SK-N-SH (cell line): Measurements from ENCODE around the gene RFX7. TPM values are rescaled to one million over a fixed set of nuclear protein-coding genes. Genes with fewer than 3 reads are reported as not detected.

Source experiments
- CTCF ChIA-PET: fragments of 300-600, 350-600 bp; formaldehyde crosslinking; extraction: SDS; loops from one replicate; lab custom pipeline; 2021; lab: Yijun Ruan, JAX
- POLR2A ChIA-PET: fragments of 350-600 bp; sonication (Branson Sonifier 250); formaldehyde crosslinking; extraction: SDS; loops from one replicate; lab custom pipeline; 2020; ENCODE audit warnings: antibody characterized with exemption, inconsistent platforms; lab: Yijun Ruan, JAX
- DNase-seq: peaks from one replicate; pipeline ENCODE4 v3.0.0; 2012
- H2AFZ ChIP-seq: fragments of 200-600 bp; sonication (generic); 2 replicates; pipeline ENCODE4 v1.8.1; 2016; ENCODE audit warnings: antibody characterized with exemption, mild to moderate bottlenecking, low read depth
- H3F3A ChIP-seq: fragments of 200-600 bp; sonication (generic); replicated peaks from 2 replicates; pipeline ENCODE3; 2016; ENCODE audit warnings: antibody characterized with exemption, mild to moderate bottlenecking; ENCODE audit not compliant: insufficient read depth
- H3K27ac ChIP-seq, 2 experiments: fragments of 200-500 bp in 1 of 2; fragments of 200-600 bp in 1 of 2; sonication (Bioruptor generic) in 1 of 2; sonication (generic), shearing (Covaris generic) in 1 of 2; 2 replicates each; pipeline versions ENCODE4 v1.5.1 to v1.6.1; 2014 to 2016; ENCODE audit warnings: low read depth in 2 of 2, inconsistent platforms in 1 of 2, low read length in 1 of 2, mild to moderate bottlenecking in 1 of 2, mixed read lengths in 1 of 2
- H3K27me3 ChIP-seq: fragments of 200-600 bp; sonication (generic), shearing (Covaris generic); 2 replicates; pipeline ENCODE4 v1.6.1; 2016; ENCODE audit warnings: mixed run types; ENCODE audit not compliant: insufficient read depth
- H3K36me3 ChIP-seq, 2 experiments: fragments of 200-500 bp in 1 of 2; fragments of 200-600 bp in 1 of 2; sonication (Bioruptor generic) in 1 of 2; sonication (generic) in 1 of 2; replicated peaks in 1 of 2; 2 replicates each; pipeline versions ENCODE3 to v1.5.1; 2014 to 2016; ENCODE audit warnings: low read length in 1 of 2, mild to moderate bottlenecking in 1 of 2; ENCODE audit not compliant: insufficient read depth in 2 of 2, control insufficient read depth in 1 of 2
- H3K4me1 ChIP-seq, 2 experiments: fragments of 200-500 bp in 1 of 2; fragments of 200-600 bp in 1 of 2; sonication (Bioruptor generic) in 1 of 2; sonication (generic), shearing (Covaris generic) in 1 of 2; 2 replicates each; pipeline versions ENCODE4 v1.5.1 to v1.6.1; 2014 to 2016; ENCODE audit warnings: low read depth in 1 of 2, low read length in 1 of 2, mixed run types in 1 of 2; ENCODE audit not compliant: insufficient read depth in 2 of 2, control insufficient read depth in 1 of 2
- H3K4me2 ChIP-seq: fragments of 200-600 bp; sonication (generic), shearing (Covaris generic); 2 replicates; pipeline ENCODE4 v1.6.1; 2017; ENCODE audit warnings: mixed run types
- H3K4me3 ChIP-seq, 2 experiments: fragments of 200-500 bp in 1 of 2; fragments of 200-600 bp in 1 of 2; sonication (Bioruptor generic) in 1 of 2; sonication (generic), shearing (Covaris generic) in 1 of 2; 2 replicates each; pipeline versions ENCODE4 v1.5.1 to v1.8.1; 2014 to 2016; ENCODE audit warnings: low read depth in 2 of 2, inconsistent platforms in 1 of 2, low read length in 1 of 2, mild to moderate bottlenecking in 1 of 2, mixed read lengths in 1 of 2, moderate library complexity in 1 of 2
- H3K79me2 ChIP-seq: fragments of 200-600 bp; sonication (generic); 2 replicates; pipeline ENCODE4 v1.8.1; 2017; ENCODE audit warnings: mild to moderate bottlenecking; ENCODE audit not compliant: insufficient read depth
- H3K9ac ChIP-seq: fragments of 200-600 bp; sonication (generic); 2 replicates; pipeline ENCODE4 v1.6.1; 2017; ENCODE audit warnings: mixed run types
- H3K9me2 ChIP-seq: fragments of 200-600 bp; sonication (generic); 2 replicates; pipeline ENCODE4 v1.6.1; 2017; ENCODE audit warnings: mixed run types
- H3K9me3 ChIP-seq: fragments of 200-600 bp; sonication (generic); 2 replicates; pipeline ENCODE4 v1.6.1; 2017; ENCODE audit warnings: mixed run types, mild to moderate bottlenecking, moderate library complexity
- H4K20me1 ChIP-seq: fragments of 200-600 bp; sonication (generic); 2 replicates; pipeline ENCODE4 v1.6.1; 2017; ENCODE audit warnings: mild to moderate bottlenecking, mixed run types; ENCODE audit not compliant: insufficient read depth
- EP300 ChIP-seq, 2 experiments: IDR thresholded peaks; 2 replicates each; pipeline versions ENCODE4 v1.4.0 to v1.6.1; 2012; ENCODE audit warnings: borderline replicate concordance in 1 of 2, low read depth in 1 of 2, low read length in 1 of 2
- FOSL2 ChIP-seq: IDR thresholded peaks from 2 replicates; pipeline ENCODE4 v1.4.0; 2012; ENCODE audit warnings: low read depth, mild to moderate bottlenecking, moderate library complexity, borderline replicate concordance
- FOXM1 ChIP-seq: IDR thresholded peaks from 2 replicates; pipeline ENCODE4 v1.4.0; 2012; ENCODE audit warnings: low read depth, mild to moderate bottlenecking
- GABPA ChIP-seq: IDR thresholded peaks from 2 replicates; pipeline ENCODE4 v1.4.0; 2012; ENCODE audit warnings: low read depth, mild to moderate bottlenecking
- GATA2 ChIP-seq: sonication (generic); formaldehyde crosslinking; IDR thresholded peaks from 2 replicates; pipeline ENCODE4 v1.5.0; 2020; ENCODE audit warnings: mild to moderate bottlenecking, missing genetic modification reagents
- MAX ChIP-seq: IDR thresholded peaks from 2 replicates; pipeline ENCODE4 v1.4.0; 2012; ENCODE audit warnings: low read depth
- RXRA ChIP-seq: IDR thresholded peaks from 2 replicates; pipeline ENCODE4 v1.4.0; 2012; ENCODE audit warnings: low read depth, mild to moderate bottlenecking, borderline replicate concordance
- SIN3A ChIP-seq: IDR thresholded peaks from 2 replicates; pipeline ENCODE4 v1.6.1; 2012; ENCODE audit warnings: low read depth, mild to moderate bottlenecking, low read length, moderate library complexity, borderline replicate concordance
- SMC3 ChIP-seq: IDR thresholded peaks from 2 replicates; pipeline ENCODE4 v1.6.1; 2012; ENCODE audit warnings: low read depth, low read length, improper control_type of control experiment
- YY1 ChIP-seq: IDR thresholded peaks from 2 replicates; pipeline ENCODE4 v1.4.0; 2012; ENCODE audit warnings: low read depth, mild to moderate bottlenecking
- WGBS: methylation state at CpG from one replicate; pipeline ENCODE4 v1.1.6; 2017; ENCODE audit warnings: low lambda C conversion rate; 5-methylcytosine and 5-hydroxymethylcytosine counted together
- polyA plus RNA-seq, 3 experiments: library from polyadenylated mRNA; depleted of rRNA; stranded (reverse); fragments of >200 nt; gene quantifications; 2 replicates each; pipeline ENCODE4 v1.2.3, GENCODE V29; 2012
- TF ChIP-seq, protein P1 (sequence below): fragments of 200-600 bp; sonication (generic); IDR thresholded peaks from 2 replicates; pipeline ENCODE4 v1.6.1; 2017; ENCODE audit warnings: antibody characterized with exemption, mild to moderate bottlenecking, moderate library complexity
- TF ChIP-seq, protein P2 (sequence below): IDR thresholded peaks from 2 replicates; pipeline ENCODE4; 2012
- TF ChIP-seq, protein P3 (sequence below): fragments of 150-350 bp; IDR thresholded peaks from 2 replicates; pipeline ENCODE4 v1.6.1; 2017; ENCODE audit warnings: antibody characterized with exemption, low read length, low read depth, borderline replicate concordance

Gene RFX7
- polyA plus RNA-seq, 1 of the 3 experiments (the other 2 are of a cell fraction) = 2.7 TPM

GRCh38 chr15:56194035-56194434 lies 49.6 kb downstream of the RFX7 start:
- no peaks in the 10 kb centered on the region for H3F3A ChIP-seq
- POLR2A ChIA-PET = no interaction called here
- H3K9me2 ChIP-seq = no peaks in the 10 kb centered on the region
- no peak overlapping the region for H2AFZ ChIP-seq
- H3K4me1 ChIP-seq = peaks cover 1 to 2% of the 10 kb centered on the region in 2 experiments; a peak in 2 of 4 replicates
- CTCF ChIA-PET = interaction anchor here (0.6 to 1.1 kb wide), 2 partner anchors 14 to 53 kb away, joined by 3 read pairs; no protein-coding TSS in a partner anchor
- DNase-seq = no peak
- H3K27ac ChIP-seq = peak overlapping the region in 1 of 2 experiments; percentile 27; a peak in 1 of 4 replicates
- 84% methylated on average over 1 of the region's 1 CpG for whole genome bisulfite sequencing
- no peak overlapping the region for H3K9ac ChIP-seq
- no peak for TF ChIP-seq YY1
- TF ChIP-seq, protein P1, sequence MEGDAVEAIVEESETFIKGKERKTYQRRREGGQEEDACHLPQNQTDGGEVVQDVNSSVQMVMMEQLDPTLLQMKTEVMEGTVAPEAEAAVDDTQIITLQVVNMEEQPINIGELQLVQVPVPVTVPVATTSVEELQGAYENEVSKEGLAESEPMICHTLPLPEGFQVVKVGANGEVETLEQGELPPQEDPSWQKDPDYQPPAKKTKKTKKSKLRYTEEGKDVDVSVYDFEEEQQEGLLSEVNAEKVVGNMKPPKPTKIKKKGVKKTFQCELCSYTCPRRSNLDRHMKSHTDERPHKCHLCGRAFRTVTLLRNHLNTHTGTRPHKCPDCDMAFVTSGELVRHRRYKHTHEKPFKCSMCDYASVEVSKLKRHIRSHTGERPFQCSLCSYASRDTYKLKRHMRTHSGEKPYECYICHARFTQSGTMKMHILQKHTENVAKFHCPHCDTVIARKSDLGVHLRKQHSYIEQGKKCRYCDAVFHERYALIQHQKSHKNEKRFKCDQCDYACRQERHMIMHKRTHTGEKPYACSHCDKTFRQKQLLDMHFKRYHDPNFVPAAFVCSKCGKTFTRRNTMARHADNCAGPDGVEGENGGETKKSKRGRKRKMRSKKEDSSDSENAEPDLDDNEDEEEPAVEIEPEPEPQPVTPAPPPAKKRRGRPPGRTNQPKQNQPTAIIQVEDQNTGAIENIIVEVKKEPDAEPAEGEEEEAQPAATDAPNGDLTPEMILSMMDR = no peak
- TF ChIP-seq EP300 (IDR thresholded peaks at IDR 0.05; ENCODE audit: borderline replicate concordance in 1 of 2, low read depth in 1 of 2, low read length in 1 of 2) = no peak
- TF ChIP-seq, protein P2, sequence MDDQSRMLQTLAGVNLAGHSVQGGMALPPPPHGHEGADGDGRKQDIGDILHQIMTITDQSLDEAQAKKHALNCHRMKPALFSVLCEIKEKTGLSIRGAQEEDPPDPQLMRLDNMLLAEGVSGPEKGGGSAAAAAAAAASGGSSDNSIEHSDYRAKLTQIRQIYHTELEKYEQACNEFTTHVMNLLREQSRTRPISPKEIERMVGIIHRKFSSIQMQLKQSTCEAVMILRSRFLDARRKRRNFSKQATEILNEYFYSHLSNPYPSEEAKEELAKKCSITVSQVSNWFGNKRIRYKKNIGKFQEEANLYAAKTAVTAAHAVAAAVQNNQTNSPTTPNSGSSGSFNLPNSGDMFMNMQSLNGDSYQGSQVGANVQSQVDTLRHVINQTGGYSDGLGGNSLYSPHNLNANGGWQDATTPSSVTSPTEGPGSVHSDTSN = no peak
- TF ChIP-seq FOSL2 = no peak
- TF ChIP-seq RXRA = no peak
- no peak for TF ChIP-seq GATA2 (CRISPR knock-in tag)
- TF ChIP-seq FOXM1 = no peak
- no peak for TF ChIP-seq MAX
- no peak for TF ChIP-seq GABPA
- TF ChIP-seq SIN3A = no peak
- TF ChIP-seq, protein P3, sequence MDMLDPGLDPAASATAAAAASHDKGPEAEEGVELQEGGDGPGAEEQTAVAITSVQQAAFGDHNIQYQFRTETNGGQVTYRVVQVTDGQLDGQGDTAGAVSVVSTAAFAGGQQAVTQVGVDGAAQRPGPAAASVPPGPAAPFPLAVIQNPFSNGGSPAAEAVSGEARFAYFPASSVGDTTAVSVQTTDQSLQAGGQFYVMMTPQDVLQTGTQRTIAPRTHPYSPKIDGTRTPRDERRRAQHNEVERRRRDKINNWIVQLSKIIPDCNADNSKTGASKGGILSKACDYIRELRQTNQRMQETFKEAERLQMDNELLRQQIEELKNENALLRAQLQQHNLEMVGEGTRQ = no peak
- TF ChIP-seq SMC3 = no peak
- TF ChIP-seq, all 33 proteins: peak for 0
- Histone ChIP-seq H4K20me1 (peaks cover 30% of the 10 kb centered on the region), H3K4me3 (no peak overlapping the region), H3K4me2 (no peak overlapping the region), H3K27me3 (no peaks in the 10 kb centered on the region), H3K36me3 (peaks cover 0 to 19% of the 10 kb centered on the region in 2 experiments), H3K79me2 (peaks cover 94% of the 10 kb centered on the region), H3K9me3 (no peaks in the 10 kb centered on the region)
